Body of pancreas (tissue), 4 donors: ENCODE measurements around the gene KLF12. TPM values are rescaled to one million over a fixed set of nuclear protein-coding genes. Genes with fewer than 3 reads are reported as not detected.

Experiments used
- ATAC-seq: fragments of 150-250 bp; one replicate; pipeline ENCODE4 v1.9.1; 2016
- DNase-seq, 4 donors: peaks; one replicate each; pipeline ENCODE4 v3.0.0-alpha.2; 2019
- H3K27ac ChIP-seq, 4 donors: fragments of 200-600 bp; sonication (generic); 1 replicate in 3 of 4; 2 replicates in 1 of 4; pipeline versions ENCODE4 v1.5.1 to v1.6.1; 2016 to 2019; ENCODE audit warnings: mild to moderate bottlenecking in 1 of 4, mixed read lengths in 1 of 4, moderate library complexity in 1 of 4
- H3K27me3 ChIP-seq, 2 donors: fragments of 200-600 bp; sonication (generic); one replicate each; pipeline ENCODE4 v1.6.0; 2016; ENCODE audit warnings: mild to moderate bottlenecking in 1 of 2
- H3K36me3 ChIP-seq, 2 donors: fragments of 200-600 bp; sonication (generic); replicated peaks in 1 of 2; 2 replicates each; pipeline ENCODE4 v1.5.1; 2016; ENCODE audit warnings: low read depth in 2 of 2; ENCODE audit not compliant: insufficient read depth in 1 of 2
- H3K4me1 ChIP-seq: fragments of 200-600 bp; sonication (generic); one replicate; pipeline ENCODE4 v1.6.0; 2016
- H3K4me3 ChIP-seq, 2 donors: fragments of 200-600 bp; sonication (generic); 1 replicate in 1 of 2; 2 replicates in 1 of 2; pipeline ENCODE4 v1.5.1; 2016 to 2019
- H3K9me3 ChIP-seq, 3 donors: fragments of 200-600 bp; sonication (generic); 1 replicate in 2 of 3; 2 replicates in 1 of 3; pipeline ENCODE4 v1.5.1; 2016
- POLR2A ChIP-seq, 3 donors: fragments of 450-650 bp; IDR thresholded peaks; one replicate each; pipeline ENCODE4 v1.6.1; 2016; ENCODE audit warnings: antibody characterized with exemption in 3 of 3, mild to moderate bottlenecking in 2 of 3
- WGBS, 2 donors: methylation state at CpG; one replicate each; pipeline ENCODE4 v1.1.5; 2017; 5-methylcytosine and 5-hydroxymethylcytosine counted together
- intact Hi-C: fragments of 100-400 bp; cut with DNase I; formaldehyde crosslinking; loops from one replicate; pipeline ENCODE4 v1.15.1; 2023
- total RNA-seq, 2 donors: library from RNA; depleted of rRNA; stranded (reverse); fragments of >200 nt; gene quantifications; one replicate each; pipeline ENCODE4 v1.1.0, GENCODE V29; 2016
- TF ChIP-seq, protein P1 (sequence below), 7 experiments: fragments of 450-650 bp in 4 of 7; fragments of 200-600 bp in 3 of 7; sonication (generic) in 3 of 7; IDR thresholded peaks; one replicate each; pipeline ENCODE4 v1.5.1; 2016 to 2019; ENCODE audit warnings: antibody characterized with exemption in 7 of 7

KLF12 gene
- total RNA-seq, 2 donors from 2014 or later = 2.0 to 2.9 TPM

DNA sequence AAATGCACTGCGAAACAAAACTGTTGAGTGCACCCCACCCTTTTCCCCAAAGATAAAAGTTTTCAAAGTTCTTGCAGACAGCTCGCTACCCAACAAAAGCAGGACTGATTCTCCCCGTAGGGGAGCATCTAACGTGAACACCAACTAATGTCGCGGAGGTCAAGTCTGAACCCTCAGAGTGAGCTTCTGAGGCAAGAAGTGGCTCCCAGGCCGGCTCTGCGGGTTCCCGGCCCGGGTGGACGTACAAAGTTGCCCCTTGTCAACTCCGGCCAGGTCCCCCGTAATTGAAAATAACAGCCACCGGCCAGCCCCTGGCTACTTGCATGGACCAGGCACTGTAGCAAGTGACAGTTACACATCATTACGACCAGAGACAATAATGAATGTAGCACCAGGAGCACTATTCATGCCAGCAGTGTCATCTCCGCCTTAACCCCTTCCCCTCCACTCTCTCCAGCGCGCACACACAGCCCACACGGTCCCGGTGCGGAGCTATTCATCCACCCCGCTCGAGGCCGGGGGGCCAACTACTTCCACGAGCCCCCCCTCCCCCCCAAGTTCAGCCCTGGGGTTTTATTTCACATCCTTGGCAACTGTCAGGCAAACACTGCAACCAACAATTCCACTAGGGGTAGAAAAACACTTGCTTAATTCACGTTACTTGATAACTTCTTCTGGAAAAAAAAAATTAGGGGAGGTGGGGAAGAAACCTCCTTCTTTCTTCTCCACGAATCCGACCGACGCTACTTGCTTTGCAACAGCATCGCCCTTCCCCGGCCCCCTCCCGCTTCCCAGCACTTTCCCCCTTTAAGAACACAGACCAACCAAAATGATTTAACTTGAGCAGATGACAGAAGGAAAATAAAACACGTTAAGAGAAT is 1.2 kb downstream of the KLF12 start:
- H3K36me3 ChIP-seq = no peaks in the 10 kb centered on the region
- peak overlapping the region; percentile 29 to 91 (median 80) for H3K27ac ChIP-seq
- peaks cover 28% of the 10 kb centered on the region for H3K4me1 ChIP-seq
- 1% methylated on average over 22 to 34 of the region's 34 CpGs for WGBS, 2 donors
- intact Hi-C loops = no loop called here
- H3K9me3 ChIP-seq = no peaks in the 10 kb centered on the region
- no peaks in the 10 kb centered on the region for H3K27me3 ChIP-seq
- H3K4me3 ChIP-seq = peak overlapping the region; percentile 7 to 76
- DNase-seq (peak in 2 of 4 donors; percentile 8 to 26), ATAC-seq (no peak)
- TF ChIP-seq POLR2A (IDR thresholded peaks at IDR 0.05) = no peak
- TF ChIP-seq, protein P1, sequence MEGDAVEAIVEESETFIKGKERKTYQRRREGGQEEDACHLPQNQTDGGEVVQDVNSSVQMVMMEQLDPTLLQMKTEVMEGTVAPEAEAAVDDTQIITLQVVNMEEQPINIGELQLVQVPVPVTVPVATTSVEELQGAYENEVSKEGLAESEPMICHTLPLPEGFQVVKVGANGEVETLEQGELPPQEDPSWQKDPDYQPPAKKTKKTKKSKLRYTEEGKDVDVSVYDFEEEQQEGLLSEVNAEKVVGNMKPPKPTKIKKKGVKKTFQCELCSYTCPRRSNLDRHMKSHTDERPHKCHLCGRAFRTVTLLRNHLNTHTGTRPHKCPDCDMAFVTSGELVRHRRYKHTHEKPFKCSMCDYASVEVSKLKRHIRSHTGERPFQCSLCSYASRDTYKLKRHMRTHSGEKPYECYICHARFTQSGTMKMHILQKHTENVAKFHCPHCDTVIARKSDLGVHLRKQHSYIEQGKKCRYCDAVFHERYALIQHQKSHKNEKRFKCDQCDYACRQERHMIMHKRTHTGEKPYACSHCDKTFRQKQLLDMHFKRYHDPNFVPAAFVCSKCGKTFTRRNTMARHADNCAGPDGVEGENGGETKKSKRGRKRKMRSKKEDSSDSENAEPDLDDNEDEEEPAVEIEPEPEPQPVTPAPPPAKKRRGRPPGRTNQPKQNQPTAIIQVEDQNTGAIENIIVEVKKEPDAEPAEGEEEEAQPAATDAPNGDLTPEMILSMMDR (IDR thresholded peaks at IDR 0.05) = no peak

DNA sequence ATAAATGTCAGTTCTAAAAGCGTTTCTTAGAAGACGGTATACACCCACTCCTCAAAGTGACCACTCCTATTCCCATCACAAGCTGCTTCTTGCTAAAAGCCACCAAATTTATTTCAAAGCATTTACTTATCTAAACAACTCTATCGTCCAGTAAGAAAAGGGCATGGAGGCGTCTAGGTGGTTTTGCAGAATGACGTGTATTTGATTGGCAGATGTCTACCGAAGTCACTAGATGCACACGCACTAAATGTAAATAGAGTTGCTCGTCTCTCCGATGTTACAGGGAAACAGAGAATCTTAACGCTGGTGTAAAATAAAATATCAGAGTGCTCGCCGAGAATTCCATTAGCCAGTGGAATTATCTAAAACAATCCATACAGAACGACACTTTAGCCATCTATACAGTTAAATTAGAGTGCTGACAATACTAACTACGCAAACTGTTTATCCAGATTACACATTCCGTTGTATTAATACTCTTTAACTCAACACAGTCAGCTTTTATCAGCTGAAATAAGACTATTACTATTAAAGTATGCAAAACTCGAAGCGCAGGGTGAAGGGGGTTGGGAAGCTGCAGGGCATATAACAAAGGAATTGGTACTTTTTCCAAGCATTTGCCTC is 1.9 kb downstream of the KLF12 start:
- peak in 1 of 4 donors; percentile 10 for DNase-seq
- no peak for ATAC-seq
- H3K36me3 ChIP-seq = no peaks in the 10 kb centered on the region
- 13 to 17% methylated on average over 17 of the region's 17 CpGs for WGBS, 2 donors
- intact Hi-C loops = no loop called here
- H3K27ac ChIP-seq = peak overlapping the region in 3 of 4 donors; percentile 79 to 91 (median 80)
- no peaks in the 10 kb centered on the region for H3K9me3 ChIP-seq
- TF ChIP-seq, protein P1 (IDR thresholded peaks at IDR 0.05) = no peak
- TF ChIP-seq POLR2A (IDR thresholded peaks at IDR 0.05) = no peak
- H3K27me3 ChIP-seq = no peaks in the 10 kb centered on the region
- peaks cover 28% of the 10 kb centered on the region for H3K4me1 ChIP-seq
- H3K4me3 ChIP-seq = peak overlapping the region in 1 of 2 donors; percentile 76

DNA sequence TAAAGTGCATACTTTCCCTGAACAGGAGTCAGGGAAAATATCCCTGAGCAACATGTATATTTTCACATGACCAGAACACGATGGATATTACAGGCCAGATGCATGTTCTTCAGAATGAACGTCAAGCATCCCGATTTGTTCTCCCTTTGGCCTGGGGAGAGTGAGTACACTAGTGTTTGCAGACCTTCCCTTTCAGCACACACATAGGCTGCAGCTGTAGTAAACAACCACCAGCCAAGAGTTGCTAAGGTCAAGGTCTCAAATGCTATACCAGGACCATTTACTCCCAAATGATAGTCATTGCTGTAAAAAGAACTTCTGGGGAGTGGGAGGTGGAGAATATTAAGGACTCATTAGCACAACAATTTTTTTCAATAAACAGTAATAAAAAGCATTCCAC is 3.0 kb downstream of the KLF12 start:
- Histone ChIP-seq H3K27ac (peak overlapping the region in 2 of 4 donors; percentile 37 to 38), H3K9me3 (no peaks in the 10 kb centered on the region), H3K4me3 (no peak overlapping the region), H3K27me3 (no peaks in the 10 kb centered on the region), H3K4me1 (peaks cover 23% of the 10 kb centered on the region), H3K36me3 (no peaks in the 10 kb centered on the region)
- no peak for TF ChIP-seq POLR2A (IDR thresholded peaks at IDR 0.05)
- TF ChIP-seq, protein P1 (IDR thresholded peaks at IDR 0.05) = no peak
- ATAC-seq (no peak), DNase-seq (peak in 1 of 4 donors; percentile 6)
- 23 to 28% methylated on average over 3 of the region's 3 CpGs for WGBS, 2 donors
- intact Hi-C loops = no loop called here

DNA sequence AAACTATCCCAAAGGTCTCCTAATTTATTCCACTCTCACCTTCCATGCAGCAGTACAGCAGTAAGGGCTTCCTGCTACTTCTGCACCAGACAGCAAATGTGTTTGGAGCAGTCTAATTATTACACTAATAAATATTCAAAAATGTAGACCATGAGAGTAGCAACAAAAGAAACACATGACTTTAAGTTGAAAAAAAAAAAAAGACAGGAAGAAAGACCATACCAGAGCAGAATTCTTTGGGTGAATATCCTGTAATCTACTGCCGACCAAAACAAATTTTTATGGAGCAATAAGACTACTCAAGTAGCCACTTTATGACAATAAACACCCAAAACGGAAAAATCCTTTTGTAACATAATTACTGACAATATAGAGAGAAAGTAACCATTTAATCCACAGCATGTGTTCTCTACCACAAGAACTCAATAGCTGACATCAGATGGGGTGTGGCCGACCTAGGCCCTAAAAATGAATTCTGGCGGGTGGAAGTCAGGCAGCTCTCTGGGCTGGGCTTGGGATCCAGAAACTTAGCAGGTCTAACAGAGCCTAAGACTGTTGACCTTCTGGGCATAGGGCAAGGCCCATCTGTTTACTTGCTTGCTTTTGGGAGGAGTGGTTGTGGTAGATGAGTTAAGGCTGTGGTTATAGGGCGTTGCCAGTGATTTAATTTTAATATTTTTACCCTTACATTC is 4.6 kb downstream of the KLF12 start:
- DNase-seq = no peak

More for the DNA sequence above, 4.6 kb downstream of the KLF12 start:
- H3K27me3 ChIP-seq = no peaks in the 10 kb centered on the region
- intact Hi-C loops = no loop called here
- TF ChIP-seq, protein P1 (IDR thresholded peaks at IDR 0.05) = no peak
- no peak for TF ChIP-seq POLR2A (IDR thresholded peaks at IDR 0.05)
- ATAC-seq = no peak
- H3K4me3 ChIP-seq = no peak overlapping the region
- no peaks in the 10 kb centered on the region for H3K36me3 ChIP-seq
- 58 to 87% methylated on average over 5 of the region's 5 CpGs for WGBS, 2 donors
- H3K27ac ChIP-seq = peak overlapping the region in 1 of 4 donors; percentile 12
- H3K4me1 ChIP-seq = peaks cover 18% of the 10 kb centered on the region
- H3K9me3 ChIP-seq = no peaks in the 10 kb centered on the region
